CD4-positive, alpha-beta T cell (primary cell): ENCODE measurements around the gene CTNNA2. TPM values are rescaled to one million over a fixed set of nuclear protein-coding genes. Genes with fewer than 3 reads are reported as not detected.

Experiments
- ATAC-seq: fragments of 200-7000 bp; cut with Tn5 transposase; one replicate; pipeline ENCODE4 v1.10.0; 2022; ENCODE audit warnings: mild to moderate bottlenecking; ENCODE audit not compliant: poor library complexity
- CTCF ChIA-PET: fragments of 350-600 bp; sonication (Branson Sonifier 250); formaldehyde crosslinking; loops from one replicate; lab custom pipeline; 2021; ENCODE audit warnings: antibody characterized with exemption, inconsistent platforms; lab: Charles Lee
- POLR2A ChIA-PET: fragments of 350-600 bp; sonication (Branson Sonifier 250); formaldehyde crosslinking; loops from one replicate; lab custom pipeline; 2021; ENCODE audit warnings: antibody characterized with exemption, inconsistent platforms; lab: Charles Lee
- DNase-seq, 14 experiments: peaks; one replicate each; pipeline ENCODE4 v3.0.0-alpha.2; 2013 to 2020; ENCODE audit warnings: mixed read lengths in 2 of 14
- H3K27ac ChIP-seq, 2 donors: one replicate each; pipeline versions ENCODE4 v1.5.1 to v1.7.0; 2013; ENCODE audit warnings: low read length in 2 of 2, low read depth in 1 of 2, mild to moderate bottlenecking in 1 of 2
- H3K27me3 ChIP-seq, 2 experiments: 1 replicate in 1 of 2; 2 replicates in 1 of 2; pipeline versions ENCODE4 v1.6.1 to v1.7.0; 2013; ENCODE audit warnings: low read length in 2 of 2, control low read depth in 1 of 2, mild to moderate bottlenecking in 1 of 2, moderate library complexity in 1 of 2; ENCODE audit not compliant: insufficient read depth in 2 of 2, control insufficient read depth in 1 of 2
- H3K36me3 ChIP-seq: one replicate; pipeline ENCODE4 v1.6.1; 2013; ENCODE audit warnings: low read length, control low read depth; ENCODE audit not compliant: insufficient read depth
- H3K4me1 ChIP-seq: one replicate; pipeline ENCODE4 v1.6.1; 2013; ENCODE audit warnings: low read length, control low read depth; ENCODE audit not compliant: insufficient read depth
- H3K4me3 ChIP-seq: one replicate; pipeline ENCODE4 v1.5.1; 2013; ENCODE audit warnings: mild to moderate bottlenecking, low read length, moderate library complexity
- H3K9me3 ChIP-seq, 2 experiments: 1 replicate in 1 of 2; 2 replicates in 1 of 2; pipeline versions ENCODE4 v1.6.1 to v1.7.0; 2013; ENCODE audit warnings: low read length in 2 of 2, mild to moderate bottlenecking in 2 of 2, control low read depth in 1 of 2, moderate library complexity in 1 of 2; ENCODE audit not compliant: control insufficient read depth in 1 of 2, insufficient read depth in 1 of 2
- H3K27ac Mint-ChIP-seq: one replicate; pipeline ENCODE4 v1.8.0; 2020; ENCODE audit warnings: mixed read lengths
- H3K27me3 Mint-ChIP-seq: one replicate; pipeline ENCODE4 v1.8.0; 2021; ENCODE audit warnings: mixed read lengths
- H3K36me3 Mint-ChIP-seq: one replicate; pipeline ENCODE4 v1.8.0; 2021; ENCODE audit warnings: low read depth, mixed read lengths
- H3K4me1 Mint-ChIP-seq: one replicate; pipeline ENCODE4 v1.8.0; 2021; ENCODE audit warnings: low read depth, mixed read lengths
- H3K4me3 Mint-ChIP-seq: one replicate; pipeline ENCODE4 v1.8.0; 2020; ENCODE audit warnings: mild to moderate bottlenecking, mixed read lengths
- H3K9me3 Mint-ChIP-seq: one replicate; pipeline ENCODE4 v1.8.0; 2020; ENCODE audit warnings: mixed read lengths
- intact Hi-C, 2 experiments: fragments of 100-400 bp; cut with DNase I in 1 of 2; cut with micrococcal nuclease in 1 of 2; formaldehyde crosslinking; loops; one replicate each; pipeline versions ENCODE4 v1.15.1 to v1.9.0; 2023 to 2025; cut with DNase I, micrococcal nuclease
- total RNA-seq, 174 experiments: library from RNA in 2 of 174; stranded (reverse) in 2 of 174; gene quantifications; one replicate each; pipeline ENCODE4 v1.2.3 and lab custom pipeline; 2021 to 2026
- TF ChIP-seq, protein P1 (sequence below): fragments of 200-600 bp; IDR thresholded peaks from one replicate; pipeline ENCODE4 v1.8.0; 2022; ENCODE audit warnings: antibody characterized with exemption, mild to moderate bottlenecking

The CTNNA2 gene
- total RNA-seq, 2 experiments from 2014 or later, result not detected

DNA sequence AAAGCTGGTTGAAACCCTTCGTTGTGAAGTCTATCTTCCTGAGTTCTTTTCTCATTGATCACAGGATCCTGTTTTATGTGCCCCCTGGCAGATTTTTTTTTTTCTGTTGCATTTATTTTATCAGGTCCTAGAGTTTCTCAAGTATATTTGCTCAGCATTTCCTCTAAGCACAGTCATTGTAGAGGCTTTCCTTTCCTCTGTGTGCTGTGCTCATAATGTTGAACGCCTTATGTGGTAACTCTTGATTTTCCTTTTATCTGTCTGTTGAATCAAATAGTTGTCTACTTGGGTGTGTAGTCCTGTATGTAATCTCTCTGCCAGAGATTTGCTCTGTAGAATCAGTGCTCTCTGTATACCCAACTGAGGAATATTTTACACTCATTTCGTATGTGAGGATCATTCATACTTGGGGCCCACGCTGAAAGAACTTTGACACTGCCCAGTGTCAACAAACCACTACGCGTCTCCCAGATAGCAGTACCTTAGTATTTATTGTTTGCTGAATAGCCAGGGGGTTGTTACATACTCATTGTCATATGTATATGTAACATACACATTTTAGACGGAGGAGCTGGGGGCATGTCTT is 118.2 kb downstream of the CTNNA2 start:
- Mint-ChIP-seq H3K36me3 (no peaks in the 10 kb centered on the region), H3K27me3 (no peaks in the 10 kb centered on the region), H3K4me3 (no peak overlapping the region), H3K27ac (no peak overlapping the region), H3K4me1 (no peaks in the 10 kb centered on the region), H3K9me3 (peaks cover 18% of the 10 kb centered on the region)
- Histone ChIP-seq H3K4me3 (no peak overlapping the region), H3K4me1 (no peaks in the 10 kb centered on the region), H3K36me3 (no peaks in the 10 kb centered on the region), H3K27me3 (no peaks in the 10 kb centered on the region), H3K9me3 (peaks cover 0 to 11% of the 10 kb centered on the region in 2 experiments), H3K27ac (no peak overlapping the region)
- intact Hi-C loops, result no loop called here
- no peak for ATAC-seq
- TF ChIP-seq, protein P1, sequence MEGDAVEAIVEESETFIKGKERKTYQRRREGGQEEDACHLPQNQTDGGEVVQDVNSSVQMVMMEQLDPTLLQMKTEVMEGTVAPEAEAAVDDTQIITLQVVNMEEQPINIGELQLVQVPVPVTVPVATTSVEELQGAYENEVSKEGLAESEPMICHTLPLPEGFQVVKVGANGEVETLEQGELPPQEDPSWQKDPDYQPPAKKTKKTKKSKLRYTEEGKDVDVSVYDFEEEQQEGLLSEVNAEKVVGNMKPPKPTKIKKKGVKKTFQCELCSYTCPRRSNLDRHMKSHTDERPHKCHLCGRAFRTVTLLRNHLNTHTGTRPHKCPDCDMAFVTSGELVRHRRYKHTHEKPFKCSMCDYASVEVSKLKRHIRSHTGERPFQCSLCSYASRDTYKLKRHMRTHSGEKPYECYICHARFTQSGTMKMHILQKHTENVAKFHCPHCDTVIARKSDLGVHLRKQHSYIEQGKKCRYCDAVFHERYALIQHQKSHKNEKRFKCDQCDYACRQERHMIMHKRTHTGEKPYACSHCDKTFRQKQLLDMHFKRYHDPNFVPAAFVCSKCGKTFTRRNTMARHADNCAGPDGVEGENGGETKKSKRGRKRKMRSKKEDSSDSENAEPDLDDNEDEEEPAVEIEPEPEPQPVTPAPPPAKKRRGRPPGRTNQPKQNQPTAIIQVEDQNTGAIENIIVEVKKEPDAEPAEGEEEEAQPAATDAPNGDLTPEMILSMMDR, result no peak
- no peak for DNase-seq
- CTCF ChIA-PET, result no interaction called here
- POLR2A ChIA-PET, result no interaction called here

DNA sequence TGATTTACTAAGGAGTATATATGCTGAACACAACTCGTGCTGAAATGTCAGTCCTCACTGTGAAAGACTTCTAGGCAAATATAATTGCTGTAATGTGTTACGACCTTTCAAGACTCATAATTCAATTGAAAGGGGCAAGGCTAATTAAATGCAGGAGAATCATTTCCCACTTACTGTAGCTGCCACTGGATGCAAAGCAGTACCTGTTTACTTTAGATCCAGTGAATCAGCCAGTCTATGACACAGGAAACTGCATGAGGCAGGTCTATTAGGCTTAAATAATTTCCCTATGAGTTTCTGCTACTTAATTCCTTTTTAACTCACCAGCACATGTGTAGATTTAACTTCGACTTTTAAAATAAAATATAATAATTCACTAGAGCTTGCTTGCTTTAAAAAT is 125.6 kb downstream of the CTNNA2 start:
- ATAC-seq (no peak), DNase-seq (no peak)
- no peaks in the 10 kb centered on the region for H3K27me3 Mint-ChIP-seq
- no peaks in the 10 kb centered on the region for H3K36me3 Mint-ChIP-seq
- TF ChIP-seq, protein P1, result no peak
- Histone ChIP-seq H3K4me1 (no peaks in the 10 kb centered on the region), H3K9me3 (peaks cover 0 to 17% of the 10 kb centered on the region in 2 experiments), H3K4me3 (no peak overlapping the region), H3K27ac (no peak overlapping the region), H3K27me3 (no peaks in the 10 kb centered on the region), H3K36me3 (no peaks in the 10 kb centered on the region)
- H3K4me3 Mint-ChIP-seq, result no peak overlapping the region
- ChIA-PET POLR2A (no interaction called here), CTCF (no interaction called here)
- no peak overlapping the region for H3K27ac Mint-ChIP-seq
- H3K9me3 Mint-ChIP-seq, result peaks cover 21% of the 10 kb centered on the region
- intact Hi-C loops, result no loop called here
- H3K4me1 Mint-ChIP-seq, result no peaks in the 10 kb centered on the region

DNA sequence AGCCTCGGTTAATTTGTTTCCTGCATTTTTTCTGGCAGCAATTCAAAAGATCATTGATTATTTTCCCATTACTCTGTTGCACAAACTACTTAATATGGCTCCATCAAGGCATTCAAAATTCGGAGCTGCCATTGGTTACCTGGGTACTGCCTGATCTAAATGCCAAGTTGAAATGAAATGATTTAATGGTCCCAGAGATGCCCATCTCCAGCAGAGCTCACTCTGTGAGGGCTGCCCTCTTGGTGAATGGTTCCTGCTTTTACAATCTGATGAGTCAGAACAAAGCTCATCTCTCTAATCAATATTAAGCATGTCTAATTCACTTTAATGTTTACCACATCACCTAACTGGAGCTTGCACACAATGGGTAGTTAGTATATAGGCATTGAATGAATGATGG is 126.1 kb downstream of the CTNNA2 start:
- ATAC-seq (no peak), DNase-seq (no peak)
- H3K4me1 Mint-ChIP-seq, result no peaks in the 10 kb centered on the region
- Histone ChIP-seq H3K36me3 (no peaks in the 10 kb centered on the region), H3K9me3 (peaks cover 0 to 19% of the 10 kb centered on the region in 2 experiments), H3K4me1 (no peaks in the 10 kb centered on the region), H3K4me3 (no peak overlapping the region), H3K27me3 (no peaks in the 10 kb centered on the region), H3K27ac (no peak overlapping the region)
- no peak overlapping the region for H3K27ac Mint-ChIP-seq
- H3K9me3 Mint-ChIP-seq, result peaks cover 21% of the 10 kb centered on the region
- no peaks in the 10 kb centered on the region for H3K36me3 Mint-ChIP-seq
- ChIA-PET POLR2A (no interaction called here), CTCF (no interaction called here)
- H3K4me3 Mint-ChIP-seq, result no peak overlapping the region
- intact Hi-C loops, result no loop called here
- H3K27me3 Mint-ChIP-seq, result no peaks in the 10 kb centered on the region
- TF ChIP-seq, protein P1, result no peak
